ENCODE measurements around the gene AHI1.

AHI1 gene

GRCh38 chr6:135410856-135411255, 86.7 kb downstream of the AHI1 start:
- H3K36me3 ChIP-seq (replicated peaks; ENCODE audit: insufficient read depth, low read length), result no peaks in the 10 kb centered on the region

GRCh38 chr6:135403584-135403983, 94.0 kb downstream of the AHI1 start:
- H3K4me2 ChIP-seq (ENCODE audit: low read depth, low read length), result no peak overlapping the region
- H3K79me2 ChIP-seq (ENCODE audit: low read length), result no peaks in the 10 kb centered on the region
- no peaks in the 10 kb centered on the region for H3K27me3 ChIP-seq (replicated peaks; ENCODE audit: insufficient read depth, low read length)
- H3K9me2 ChIP-seq (replicated peaks; ENCODE audit: insufficient read depth, low read length), result no peaks in the 10 kb centered on the region
- no peak for DNase-seq
- no peaks in the 10 kb centered on the region for H3K9me3 ChIP-seq (replicated peaks; ENCODE audit: insufficient read depth, low read length)
- no peak overlapping the region for H3K9ac ChIP-seq (ENCODE audit: low read length)
- no peak overlapping the region for H3K4me3 ChIP-seq (ENCODE audit: low read length)
- H2AFZ ChIP-seq (ENCODE audit: low read length), result no peak overlapping the region
- H3F3A ChIP-seq (ENCODE audit: insufficient read depth, low read length), result no peaks in the 10 kb centered on the region
- no peaks in the 10 kb centered on the region for H4K20me1 ChIP-seq (ENCODE audit: insufficient read depth, low read length)
- no peaks in the 10 kb centered on the region for H3K36me3 ChIP-seq (replicated peaks; ENCODE audit: insufficient read depth, low read length)
- H3K27ac ChIP-seq (ENCODE audit: low read length), result no peak overlapping the region
- TF ChIP-seq CTCF (IDR thresholded peaks at IDR 0.05; ENCODE audit: low read length), result no peak
- no peak for TF ChIP-seq EZH2phosphoT487 (IDR thresholded peaks at IDR 0.05; ENCODE audit: low read length)
- no peak for TF ChIP-seq EZH2 (optimal IDR thresholded peaks at IDR 0.05; ENCODE audit: low read depth, low read length)
- no peaks in the 10 kb centered on the region for H3K4me1 ChIP-seq (ENCODE audit: low read length)

More at GRCh38 chr6:135410856-135411255, 86.7 kb downstream of the AHI1 start:
- Histone ChIP-seq H3K27ac (ENCODE audit: low read length) (no peak overlapping the region), H3K4me1 (ENCODE audit: low read length) (peaks cover 10% of the 10 kb centered on the region), H3K79me2 (ENCODE audit: low read length) (no peaks in the 10 kb centered on the region), H3K9me2 (replicated peaks; ENCODE audit: insufficient read depth, low read length) (no peaks in the 10 kb centered on the region), H3K9ac (ENCODE audit: low read length) (no peak overlapping the region), H3K4me2 (ENCODE audit: low read depth, low read length) (no peak overlapping the region), H4K20me1 (ENCODE audit: insufficient read depth, low read length) (no peaks in the 10 kb centered on the region), H3K27me3 (replicated peaks; ENCODE audit: insufficient read depth, low read length) (no peaks in the 10 kb centered on the region), H3K9me3 (replicated peaks; ENCODE audit: insufficient read depth, low read length) (no peaks in the 10 kb centered on the region), H3F3A (ENCODE audit: insufficient read depth, low read length) (no peaks in the 10 kb centered on the region), H2AFZ (ENCODE audit: low read length) (no peak overlapping the region), H3K4me3 (ENCODE audit: low read length) (no peak overlapping the region)
- DNase-seq, result no peak
- TF ChIP-seq EZH2phosphoT487 (IDR thresholded peaks at IDR 0.05; ENCODE audit: low read length) (no peak), CTCF (IDR thresholded peaks at IDR 0.05; ENCODE audit: low read length) (no peak), EZH2 (optimal IDR thresholded peaks at IDR 0.05; ENCODE audit: low read depth, low read length) (no peak)

- Histone ChIP-seq H3K27me3 (replicated peaks; ENCODE audit: insufficient read depth, low read length) (no peaks in the 10 kb centered on the region), H3F3A (ENCODE audit: insufficient read depth, low read length) (no peaks in the 10 kb centered on the region)
These were observed 95.2 kb downstream of the AHI1 start for GRCh38 chr6:135402311-135402710.

More at GRCh38 chr6:135402311-135402710, 95.2 kb downstream of the AHI1 start:
- Histone ChIP-seq H3K36me3 (replicated peaks; ENCODE audit: insufficient read depth, low read length) (no peaks in the 10 kb centered on the region), H4K20me1 (ENCODE audit: insufficient read depth, low read length) (no peaks in the 10 kb centered on the region), H3K9me3 (replicated peaks; ENCODE audit: insufficient read depth, low read length) (no peaks in the 10 kb centered on the region), H3K79me2 (ENCODE audit: low read length) (no peaks in the 10 kb centered on the region), H3K4me3 (ENCODE audit: low read length) (no peak overlapping the region), H2AFZ (ENCODE audit: low read length) (no peak overlapping the region), H3K4me1 (ENCODE audit: low read length) (no peaks in the 10 kb centered on the region), H3K9me2 (replicated peaks; ENCODE audit: insufficient read depth, low read length) (no peaks in the 10 kb centered on the region), H3K27ac (ENCODE audit: low read length) (no peak overlapping the region), H3K9ac (ENCODE audit: low read length) (no peak overlapping the region), H3K4me2 (ENCODE audit: low read depth, low read length) (no peak overlapping the region)
- no peak for TF ChIP-seq CTCF (IDR thresholded peaks at IDR 0.05; ENCODE audit: low read length)
- no peak for TF ChIP-seq EZH2phosphoT487 (IDR thresholded peaks at IDR 0.05; ENCODE audit: low read length)
- TF ChIP-seq EZH2 (optimal IDR thresholded peaks at IDR 0.05; ENCODE audit: low read depth, low read length), result no peak
- DNase-seq, result no peak
